Measurements from ENCODE around the gene FIBP. TPM values are rescaled to one million over a fixed set of nuclear protein-coding genes. Genes with fewer than 3 reads are reported as not detected.

Gene FIBP
- total and polyA plus RNA-seq, 2 of the 8 experiments (the other 6 are each of a cell fraction or from before 2014, with no cell fraction given), result 74.3 to 173 TPM

DNA sequence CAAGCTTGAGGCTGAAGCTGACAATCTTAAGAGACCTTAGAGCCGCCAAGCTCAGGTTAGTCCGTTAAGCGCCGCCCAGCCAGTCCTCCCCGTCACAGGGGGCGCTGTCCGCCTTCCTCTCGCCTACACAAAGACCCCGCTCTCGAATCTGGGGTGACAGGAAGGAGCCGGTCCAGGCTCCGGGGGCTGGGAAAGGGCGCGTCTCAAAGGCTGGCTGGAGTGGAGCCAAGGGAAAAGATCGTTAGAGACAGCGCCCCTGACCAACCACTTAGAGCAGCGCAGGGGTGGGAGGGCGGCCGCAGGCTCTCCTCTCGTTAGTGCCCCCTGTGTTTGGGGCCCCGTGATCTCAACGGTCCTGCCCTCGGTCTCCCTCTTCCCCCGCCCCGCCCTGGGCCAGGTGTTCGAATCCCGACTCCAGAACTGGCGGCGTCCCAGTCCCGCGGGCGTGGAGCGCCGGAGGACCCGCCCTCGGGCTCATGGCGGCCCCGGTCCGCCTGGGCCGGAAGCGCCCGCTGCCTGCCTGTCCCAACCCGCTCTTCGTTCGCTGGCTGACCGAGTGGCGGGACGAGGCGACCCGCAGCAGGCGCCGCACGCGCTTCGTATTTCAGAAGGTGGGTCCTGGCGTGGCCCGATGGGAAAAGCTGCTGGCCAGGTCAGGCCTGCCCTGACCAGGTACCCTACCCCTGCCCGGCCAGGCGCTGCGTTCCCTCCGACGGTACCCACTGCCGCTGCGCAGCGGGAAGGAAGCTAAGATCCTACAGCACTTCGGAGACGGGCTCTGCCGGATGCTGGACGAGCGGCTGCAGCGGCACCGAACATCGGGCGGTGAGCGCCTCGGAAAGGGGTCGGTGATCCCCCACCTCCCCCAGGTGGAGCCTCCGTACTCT, 27.8 kb downstream of the FIBP start, which contains the start of gene MUS81:
TSS of gene MUS81 (plus strand) at position 156 of the 887 bp plus-strand sequence. CDS start at position 477, 321 bp downstream.
- Histone ChIP-seq H2BK5ac (ENCODE audit: low read depth, low read length) (peak within 1 kb of the TSS; percentile 98), H3K9me3 (ENCODE audit: insufficient read depth in 2 of 2, low read depth in 1 of 2, low read length in 1 of 2) (no peaks in the 10 kb centered on the region), H4K91ac (replicated peaks; ENCODE audit: insufficient read length, low read length) (peak within 1 kb of the TSS; percentile 96), H3K27ac (ENCODE audit: low read depth, low read length) (peak within 1 kb of the TSS; percentile 96), H2BK12ac (ENCODE audit: low read depth, low read length) (peak within 1 kb of the TSS; percentile 99), H2AFZ (ENCODE audit: low read length) (0 out of 2 replicates have a peak within 1 kb of the TSS, but pooled peaks have one; percentile 3), H3K79me2 (ENCODE audit: control insufficient read depth in 1 of 2, insufficient read depth in 2 of 2, low read length in 2 of 2) (peaks cover 12 to 26% of the 10 kb centered on the region in 2 experiments), H3K27me3 (replicated peaks in 1 of 4; ENCODE audit: control insufficient read depth in 3 of 4, extremely low read depth in 1 of 4, insufficient read depth in 3 of 4, low read length in 3 of 4) (no peaks in the 10 kb centered on the region), H2BK15ac (ENCODE audit: low read length) (peak within 1 kb of the TSS; percentile 98; the same call in 1 of the 2 replicates), H3K14ac (ENCODE audit: insufficient read length) (peak within 1 kb of the TSS; percentile 51), H3K18ac (ENCODE audit: extremely low read depth, low read length) (peak within 1 kb of the TSS; percentile 99), H2BK120ac (replicated peaks; ENCODE audit: low read depth, low read length) (peak within 1 kb of the TSS; percentile 65), H4K8ac (ENCODE audit: extremely low read depth, insufficient read depth, low read length) (peak within 1 kb of the TSS; percentile 97), H3K4me1 (replicated peaks in 1 of 4; ENCODE audit: control insufficient read depth in 3 of 4, insufficient read depth in 4 of 4, low read length in 3 of 4) (peaks cover 0 to 15% (median 6%) of the 10 kb centered on the region in 4 experiments; a peak in 5 of 7 replicates), H3K23me2 (ENCODE audit: low read depth, low read length) (peaks cover 19% of the 10 kb centered on the region), H3K4ac (replicated peaks; ENCODE audit: insufficient read length, low read depth, low read length) (peak within 1 kb of the TSS; percentile 91), H3K9ac (replicated peaks in 1 of 4; ENCODE audit: extremely low read depth in 1 of 4, low read depth in 3 of 4, low read length in 3 of 4) (peak within 1 kb of the TSS; percentile 78 to 97 (median 94)), H3K4me2 (ENCODE audit: insufficient read depth in 1 of 2, low read depth in 2 of 2, low read length in 2 of 2) (peak within 1 kb of the TSS; percentile 95 to 97), H3K4me3 (ENCODE audit: extremely low read depth in 1 of 4, insufficient read depth in 2 of 4, low read depth in 3 of 4, low read length in 4 of 4) (peak within 1 kb of the TSS; percentile 75 to 95 (median 86)), H3K36me3 (ENCODE audit: control insufficient read depth in 2 of 4, insufficient read depth in 4 of 4, low read length in 3 of 4) (peaks cover 9 to 23% (median 22%) of the 10 kb centered on the region in 4 experiments), H3K23ac (ENCODE audit: insufficient read length) (no peak within 1 kb of the TSS), H4K5ac (ENCODE audit: insufficient read length, low read depth, low read length) (peak within 1 kb of the TSS; percentile 64), H2AK5ac (ENCODE audit: low read depth, low read length) (peak within 1 kb of the TSS; percentile 84), H2BK20ac (ENCODE audit: low read length) (peak within 1 kb of the TSS; percentile 83; the same call in 1 of the 2 replicates), H3K56ac (replicated peaks; ENCODE audit: insufficient read length, low read depth, low read length) (peak within 1 kb of the TSS; percentile 62), H3K79me1 (ENCODE audit: low read depth, low read length) (peaks cover 11% of the 10 kb centered on the region), H4K20me1 (replicated peaks in 1 of 2; ENCODE audit: control insufficient read depth in 1 of 2, insufficient read depth in 2 of 2, low read length in 2 of 2) (peaks cover 13 to 15% of the 10 kb centered on the region in 2 experiments)
- ChIA-PET POLR2A (ENCODE audit: partially characterized antibody) (interaction anchor here (0.5 to 39.7 kb wide), 42 partner anchors 5 to 314 kb away, joined by 3 to 1071 read pairs (median 4); partner anchors contain the start of genes AP5B1, BANF1, C11orf68 and CCDC85B), CTCF (ENCODE audit: partially characterized antibody) (interaction anchor here (0.6 to 9.9 kb wide), 39 partner anchors 9 to 245 kb away, joined by 3 to 191 read pairs (median 4); partner anchors contain the start of genes BANF1, CCDC85B, CTSW and FIBP)
- FAIRE-seq, result no peak
- WGBS, 2 experiments (ENCODE audit: extremely low coverage in 1 of 2, insufficient coverage in 1 of 2, insufficient read length in 1 of 2, insufficient replicate concordance in 2 of 2, low coverage in 1 of 2, low lambda C conversion rate in 2 of 2, missing lambda C conversion rate in 1 of 2), result 2% methylated on average over 64 of the region's 78 CpGs; no CpG with 5 or more reads in 1 of the 2 experiments
- peak; percentile 91 to 99 for DNase-seq (ENCODE audit: low read depth in 1 of 2, low spot score in 2 of 2)
- no peak for TF ChIP-seq SIX5 (IDR thresholded peaks at IDR 0.05; ENCODE audit: low read depth, low read length)
- TF ChIP-seq BRCA1 (IDR thresholded peaks at IDR 0.05; ENCODE audit: low read depth, low read length), result no peak
- no peak for TF ChIP-seq BCL11A (IDR thresholded peaks at IDR 0.05; ENCODE audit: low read depth in 2 of 2, low read length in 2 of 2)
- peak; percentile 3; the same call in 1 of the 2 replicates for TF ChIP-seq RBBP5 (IDR thresholded peaks at IDR 0.05; ENCODE audit: borderline replicate concordance, low read depth, low read length)
- no peak for TF ChIP-seq JUND (IDR thresholded peaks at IDR 0.05; ENCODE audit: low read length)
- TF ChIP-seq ZNF274 (IDR thresholded peaks at IDR 0.05; ENCODE audit: borderline replicate concordance, extremely low read depth, low read length), result no peak
- TF ChIP-seq PHF8 (conservative IDR thresholded peaks at IDR 0.05; ENCODE audit: low read depth, low read length), result peak; percentile 70
- no peak for TF ChIP-seq KDM5A (IDR thresholded peaks at IDR 0.05; ENCODE audit: low read length)
- TF ChIP-seq SIN3A (conservative IDR thresholded peaks at IDR 0.05 in 1 of 2, IDR thresholded peaks at IDR 0.05 in 1 of 2; ENCODE audit: low read depth in 1 of 2, low read length in 2 of 2), result peak; percentile 88 to 90; a peak in 3 of 4 replicates
- peak; percentile 87 for TF ChIP-seq SP4 (IDR thresholded peaks at IDR 0.05; ENCODE audit: low read length)
- TF ChIP-seq ASH2L (IDR thresholded peaks at IDR 0.05; ENCODE audit: low read length), result peak; percentile 46
